ENCODE data around the gene RELB.
A peak's percentile ranks its signal among the peaks of the same experiment; 100 is the strongest.

The RELB gene

GRCh38 chr19:45058622-45059159 is 57.4 kb downstream of the RELB start:
- no peak for DNase-seq (ENCODE audit: low read depth, low spot score)

- DNase-seq (ENCODE audit: low read depth, low spot score) = peak; percentile 64
Measured at GRCh38 chr19:45059258-45059965, 58.1 kb downstream of the RELB start.

GRCh38 chr19:45061965-45062364 is 60.7 kb downstream of the RELB start:
- DNase-seq (ENCODE audit: low read depth, low spot score) = no peak

- DNase-seq (ENCODE audit: low read depth, low spot score) = no peak
Measured at GRCh38 chr19:45063851-45064801, 62.9 kb downstream of the RELB start.

GRCh38 chr19:45066921-45067661 is 65.8 kb downstream of the RELB start:
- DNase-seq (ENCODE audit: low read depth, low spot score) = no peak

- DNase-seq (ENCODE audit: low read depth, low spot score) = no peak
Measured at GRCh38 chr19:45068041-45068440, 66.8 kb downstream of the RELB start.

GRCh38 chr19:45069056-45069455 is 67.8 kb downstream of the RELB start:
- no peak for DNase-seq (ENCODE audit: low read depth, low spot score)

- no peak for DNase-seq (ENCODE audit: low read depth, low spot score)
Measured at GRCh38 chr19:45070214-45070613, 69.0 kb downstream of the RELB start.

GRCh38 chr19:45070861-45071544 is 69.7 kb downstream of the RELB start:
- DNase-seq (ENCODE audit: low read depth, low spot score) = no peak

GRCh38 chr19:45071545-45071938 is 70.3 kb downstream of the RELB start:
- no peak for DNase-seq (ENCODE audit: low read depth, low spot score)

- no peak for DNase-seq (ENCODE audit: low read depth, low spot score)
Measured at GRCh38 chr19:45071969-45072790, 70.9 kb downstream of the RELB start.

GRCh38 chr19:45074744-45075300 is 73.6 kb downstream of the RELB start:
- DNase-seq (ENCODE audit: low read depth, low spot score) = no peak

- DNase-seq (ENCODE audit: low read depth, low spot score) = no peak
Measured at GRCh38 chr19:45075301-45076028, 74.2 kb downstream of the RELB start.

- peak; percentile 54 for DNase-seq (ENCODE audit: low read depth, low spot score)
Measured at GRCh38 chr19:45076029-45076850, 75.0 kb downstream of the RELB start, which contains the start of gene ZNF296. Gene ZNF296, minus strand, starts transcription at chr19:45076478. Its CDS starts 105 bp downstream, at chr19:45076373.

- DNase-seq (ENCODE audit: low read depth, low spot score) = no peak
Measured at GRCh38 chr19:45076851-45077730, 75.8 kb downstream of the RELB start.

- DNase-seq (ENCODE audit: low read depth, low spot score) = no peak
Measured at GRCh38 chr19:45078390-45079062, 77.3 kb downstream of the RELB start.
